Neural progenitor cell (in vitro differentiated cells): ENCODE results near the gene NFATC4.

Experiments used
- EZH2 ChIP-seq: fragments of 200-600 bp; sonication (generic); IDR thresholded peaks from 2 replicates; pipeline ENCODE4 v1.6.1; 2017; ENCODE audit warnings: antibody characterized with exemption, mild to moderate bottlenecking, moderate library complexity
- EZH2phosphoT487 ChIP-seq: fragments of 200-600 bp; sonication (generic); IDR thresholded peaks from 2 replicates; pipeline ENCODE4 v1.6.1; 2017; ENCODE audit warnings: antibody characterized with exemption
- TF ChIP-seq, protein P1 (sequence below): fragments of 200-600 bp; sonication (generic); IDR thresholded peaks from 2 replicates; pipeline ENCODE4 v1.5.1; 2017; ENCODE audit warnings: antibody characterized with exemption, mild to moderate bottlenecking

DNA sequence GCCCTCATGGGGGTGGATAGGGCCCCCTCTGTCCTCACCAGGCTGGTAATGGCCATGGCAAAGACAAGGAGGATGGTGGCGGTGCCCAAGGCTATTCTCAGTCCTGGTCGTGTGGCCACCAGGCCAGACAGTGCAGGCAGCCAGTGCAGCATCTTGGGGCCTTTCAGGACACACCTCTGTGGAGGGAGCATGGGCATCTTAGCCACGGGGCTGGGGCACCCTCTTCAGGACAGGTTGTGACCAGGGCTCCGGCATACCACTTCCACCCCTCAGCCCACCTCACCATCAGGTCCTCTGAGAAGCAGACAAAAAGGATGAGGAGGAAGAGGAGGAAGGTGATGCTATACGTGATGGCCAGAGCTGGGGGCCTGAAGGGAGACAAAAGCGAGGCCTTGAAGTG, 44.0 kb upstream of the NFATC4 start:
- TF ChIP-seq EZH2: no peak
- TF ChIP-seq, protein P1, sequence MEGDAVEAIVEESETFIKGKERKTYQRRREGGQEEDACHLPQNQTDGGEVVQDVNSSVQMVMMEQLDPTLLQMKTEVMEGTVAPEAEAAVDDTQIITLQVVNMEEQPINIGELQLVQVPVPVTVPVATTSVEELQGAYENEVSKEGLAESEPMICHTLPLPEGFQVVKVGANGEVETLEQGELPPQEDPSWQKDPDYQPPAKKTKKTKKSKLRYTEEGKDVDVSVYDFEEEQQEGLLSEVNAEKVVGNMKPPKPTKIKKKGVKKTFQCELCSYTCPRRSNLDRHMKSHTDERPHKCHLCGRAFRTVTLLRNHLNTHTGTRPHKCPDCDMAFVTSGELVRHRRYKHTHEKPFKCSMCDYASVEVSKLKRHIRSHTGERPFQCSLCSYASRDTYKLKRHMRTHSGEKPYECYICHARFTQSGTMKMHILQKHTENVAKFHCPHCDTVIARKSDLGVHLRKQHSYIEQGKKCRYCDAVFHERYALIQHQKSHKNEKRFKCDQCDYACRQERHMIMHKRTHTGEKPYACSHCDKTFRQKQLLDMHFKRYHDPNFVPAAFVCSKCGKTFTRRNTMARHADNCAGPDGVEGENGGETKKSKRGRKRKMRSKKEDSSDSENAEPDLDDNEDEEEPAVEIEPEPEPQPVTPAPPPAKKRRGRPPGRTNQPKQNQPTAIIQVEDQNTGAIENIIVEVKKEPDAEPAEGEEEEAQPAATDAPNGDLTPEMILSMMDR: no peak
- no peak for TF ChIP-seq EZH2phosphoT487
